Ishikawa (cell line): ENCODE measurements around the gene DDX23.
A peak's percentile ranks its signal among the peaks of the same experiment; 100 is the strongest.

Source experiments
- CEBPB ChIP-seq: IDR thresholded peaks from 2 replicates; pipeline ENCODE4 v1.6.1; 2012
- CREB1 ChIP-seq: IDR thresholded peaks from 2 replicates; pipeline ENCODE4 v1.6.1; 2012; ENCODE audit warnings: low read depth
- EGR1 ChIP-seq: IDR thresholded peaks from 2 replicates; pipeline ENCODE4 v1.6.1; 2012
- EP300 ChIP-seq: IDR thresholded peaks from 2 replicates; pipeline ENCODE4 v1.6.1; 2012; ENCODE audit warnings: borderline replicate concordance
- FOXM1 ChIP-seq: IDR thresholded peaks from 2 replicates; pipeline ENCODE4 v1.6.1; 2012; ENCODE audit warnings: low read depth, borderline replicate concordance
- NFIC ChIP-seq: IDR thresholded peaks from 2 replicates; pipeline ENCODE4 v1.6.1; 2012
- RAD21 ChIP-seq: IDR thresholded peaks from 2 replicates; pipeline ENCODE4 v1.6.1; 2012; ENCODE audit warnings: low read depth
- TAF1 ChIP-seq: IDR thresholded peaks from 2 replicates; pipeline ENCODE4 v1.6.1; 2012; ENCODE audit warnings: low read depth, mild to moderate bottlenecking
- TCF12 ChIP-seq: IDR thresholded peaks from 2 replicates; pipeline ENCODE4 v1.6.1; 2012; ENCODE audit warnings: low read depth
- TEAD4 ChIP-seq: IDR thresholded peaks from 2 replicates; pipeline ENCODE4 v1.6.1; 2012
- YY1 ChIP-seq: IDR thresholded peaks from 2 replicates; pipeline ENCODE4 v1.6.1; 2012; ENCODE audit warnings: low read depth
- ZBTB7A ChIP-seq: IDR thresholded peaks from 2 replicates; pipeline ENCODE4 v1.6.1; 2012; ENCODE audit warnings: low read depth
- TF ChIP-seq, protein P1 (sequence below): IDR thresholded peaks from 2 replicates; pipeline ENCODE4 v1.6.1; 2012
- TF ChIP-seq, protein P2 (sequence below): IDR thresholded peaks from 2 replicates; pipeline ENCODE4 v1.6.1; 2012; ENCODE audit warnings: low read depth, mild to moderate bottlenecking
- TF ChIP-seq, protein P3 (sequence below): IDR thresholded peaks from 2 replicates; pipeline ENCODE4 v1.6.1; 2012

DDX23 gene

GRCh38 chr12:48865281-48866051, 13.5 kb upstream of the DDX23 start, which contains the start of gene RND1:
RND1 (minus strand) TSS chr12:48865870; CDS start chr12:48865767, 103 bp downstream.
- TF ChIP-seq ZBTB7A (no peak), TAF1 (peak; percentile 88), CEBPB (peak; percentile 47; the same call in 1 of the 2 replicates), CREB1 (no peak), YY1 (no peak), EP300 (no peak), FOXM1 (peak; percentile 57; the same call in 1 of the 2 replicates), RAD21 (no peak), TEAD4 (no peak), TCF12 (peak; percentile 62; the same call in 1 of the 2 replicates), NFIC (no peak), EGR1 (no peak)
- TF ChIP-seq, protein P1, sequence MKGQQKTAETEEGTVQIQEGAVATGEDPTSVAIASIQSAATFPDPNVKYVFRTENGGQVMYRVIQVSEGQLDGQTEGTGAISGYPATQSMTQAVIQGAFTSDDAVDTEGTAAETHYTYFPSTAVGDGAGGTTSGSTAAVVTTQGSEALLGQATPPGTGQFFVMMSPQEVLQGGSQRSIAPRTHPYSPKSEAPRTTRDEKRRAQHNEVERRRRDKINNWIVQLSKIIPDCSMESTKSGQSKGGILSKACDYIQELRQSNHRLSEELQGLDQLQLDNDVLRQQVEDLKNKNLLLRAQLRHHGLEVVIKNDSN: no peak
- TF ChIP-seq, protein P2, sequence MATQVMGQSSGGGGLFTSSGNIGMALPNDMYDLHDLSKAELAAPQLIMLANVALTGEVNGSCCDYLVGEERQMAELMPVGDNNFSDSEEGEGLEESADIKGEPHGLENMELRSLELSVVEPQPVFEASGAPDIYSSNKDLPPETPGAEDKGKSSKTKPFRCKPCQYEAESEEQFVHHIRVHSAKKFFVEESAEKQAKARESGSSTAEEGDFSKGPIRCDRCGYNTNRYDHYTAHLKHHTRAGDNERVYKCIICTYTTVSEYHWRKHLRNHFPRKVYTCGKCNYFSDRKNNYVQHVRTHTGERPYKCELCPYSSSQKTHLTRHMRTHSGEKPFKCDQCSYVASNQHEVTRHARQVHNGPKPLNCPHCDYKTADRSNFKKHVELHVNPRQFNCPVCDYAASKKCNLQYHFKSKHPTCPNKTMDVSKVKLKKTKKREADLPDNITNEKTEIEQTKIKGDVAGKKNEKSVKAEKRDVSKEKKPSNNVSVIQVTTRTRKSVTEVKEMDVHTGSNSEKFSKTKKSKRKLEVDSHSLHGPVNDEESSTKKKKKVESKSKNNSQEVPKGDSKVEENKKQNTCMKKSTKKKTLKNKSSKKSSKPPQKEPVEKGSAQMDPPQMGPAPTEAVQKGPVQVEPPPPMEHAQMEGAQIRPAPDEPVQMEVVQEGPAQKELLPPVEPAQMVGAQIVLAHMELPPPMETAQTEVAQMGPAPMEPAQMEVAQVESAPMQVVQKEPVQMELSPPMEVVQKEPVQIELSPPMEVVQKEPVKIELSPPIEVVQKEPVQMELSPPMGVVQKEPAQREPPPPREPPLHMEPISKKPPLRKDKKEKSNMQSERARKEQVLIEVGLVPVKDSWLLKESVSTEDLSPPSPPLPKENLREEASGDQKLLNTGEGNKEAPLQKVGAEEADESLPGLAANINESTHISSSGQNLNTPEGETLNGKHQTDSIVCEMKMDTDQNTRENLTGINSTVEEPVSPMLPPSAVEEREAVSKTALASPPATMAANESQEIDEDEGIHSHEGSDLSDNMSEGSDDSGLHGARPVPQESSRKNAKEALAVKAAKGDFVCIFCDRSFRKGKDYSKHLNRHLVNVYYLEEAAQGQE: no peak
- TF ChIP-seq, protein P3, sequence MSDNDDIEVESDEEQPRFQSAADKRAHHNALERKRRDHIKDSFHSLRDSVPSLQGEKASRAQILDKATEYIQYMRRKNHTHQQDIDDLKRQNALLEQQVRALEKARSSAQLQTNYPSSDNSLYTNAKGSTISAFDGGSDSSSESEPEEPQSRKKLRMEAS: peak; percentile 76

DNA sequence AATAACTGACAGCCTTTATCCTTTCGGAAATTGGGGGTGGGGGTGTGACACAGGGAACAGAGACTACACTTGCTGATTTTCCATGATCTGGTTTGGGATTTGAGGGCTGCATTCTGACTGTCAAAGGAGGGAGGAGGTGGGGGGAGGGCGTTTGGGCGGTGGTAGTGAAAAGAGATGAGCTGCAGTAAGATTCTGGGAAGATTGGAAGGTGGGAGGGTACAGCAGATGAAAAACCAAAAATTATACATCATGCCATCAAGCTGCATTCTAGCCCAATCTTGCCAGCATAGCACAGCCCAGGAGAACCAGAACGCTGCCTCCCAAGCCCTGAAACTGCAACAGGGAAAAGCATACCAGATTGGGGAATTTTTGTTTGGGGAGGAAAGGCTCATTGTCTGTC, 11.3 kb upstream of the DDX23 start:
- TF ChIP-seq TEAD4: no peak
- TF ChIP-seq TAF1: no peak
- no peak for TF ChIP-seq EP300
- TF ChIP-seq EGR1: no peak
- TF ChIP-seq FOXM1: no peak
- TF ChIP-seq, protein P2: no peak
- TF ChIP-seq, protein P3: no peak
- TF ChIP-seq ZBTB7A: no peak
- no peak for TF ChIP-seq CREB1
- TF ChIP-seq, protein P1: no peak
- TF ChIP-seq CEBPB: no peak

GRCh38 chr12:48862760-48863159, 10.8 kb upstream of the DDX23 start:
- no peak for TF ChIP-seq RAD21
- TF ChIP-seq, protein P2: no peak
- TF ChIP-seq, protein P3: no peak
- no peak for TF ChIP-seq TAF1
- TF ChIP-seq NFIC: no peak
- no peak for TF ChIP-seq CEBPB
- TF ChIP-seq, protein P1: no peak
- no peak for TF ChIP-seq TCF12
- TF ChIP-seq ZBTB7A: no peak
- no peak for TF ChIP-seq EGR1
- no peak for TF ChIP-seq CREB1
- no peak for TF ChIP-seq EP300
